ENCODE data around the gene SSH3. TPM values are rescaled to one million over a fixed set of nuclear protein-coding genes. Genes with fewer than 3 reads are reported as not detected.

The SSH3 gene
- total and polyA plus RNA-seq, 2 of the 8 experiments (the other 6 are each of a cell fraction or from before 2014, with no cell fraction given), result 16.9 to 19.8 TPM

GRCh38 chr11:67316882-67317204 lies 13.5 kb downstream of the SSH3 start:
- Histone ChIP-seq H3K79me2 (ENCODE audit: control insufficient read depth in 1 of 2, insufficient read depth in 2 of 2, low read length in 2 of 2) (no peaks in the 10 kb centered on the region), H2BK5ac (ENCODE audit: low read depth, low read length) (no peak overlapping the region), H3K4me2 (ENCODE audit: insufficient read depth in 1 of 2, low read depth in 2 of 2, low read length in 2 of 2) (peak overlapping the region; percentile 68 to 86), H4K5ac (ENCODE audit: insufficient read length, low read depth, low read length) (no peak overlapping the region), H3K14ac (ENCODE audit: insufficient read length) (no peak overlapping the region), H2AFZ (ENCODE audit: low read length) (peak overlapping the region; percentile 61; the same call in 1 of the 2 replicates), H3K27ac (ENCODE audit: low read depth, low read length) (no peak overlapping the region), H2BK15ac (ENCODE audit: low read length) (no peak overlapping the region), H3K4me1 (replicated peaks in 1 of 4; ENCODE audit: control insufficient read depth in 3 of 4, insufficient read depth in 4 of 4, low read length in 3 of 4) (peaks cover 0 to 3% (median 0%) of the 10 kb centered on the region in 4 experiments; a peak in 2 of 7 replicates), H3K4me3 (ENCODE audit: extremely low read depth in 1 of 4, insufficient read depth in 2 of 4, low read depth in 3 of 4, low read length in 4 of 4) (peak overlapping the region; percentile 41 to 89 (median 68)), H4K91ac (replicated peaks; ENCODE audit: insufficient read length, low read length) (no peak overlapping the region), H4K20me1 (replicated peaks in 1 of 2; ENCODE audit: control insufficient read depth in 1 of 2, insufficient read depth in 2 of 2, low read length in 2 of 2) (peaks cover 0 to 3% of the 10 kb centered on the region in 2 experiments), H3K18ac (ENCODE audit: extremely low read depth, low read length) (no peak overlapping the region; the same call in 1 of the 2 replicates), H3K4ac (replicated peaks; ENCODE audit: insufficient read length, low read depth, low read length) (no peak overlapping the region), H3K9me3 (ENCODE audit: insufficient read depth in 2 of 2, low read depth in 1 of 2, low read length in 1 of 2) (no peaks in the 10 kb centered on the region), H4K8ac (ENCODE audit: extremely low read depth, insufficient read depth, low read length) (no peak overlapping the region), H3K56ac (replicated peaks; ENCODE audit: insufficient read length, low read depth, low read length) (no peak overlapping the region), H3K36me3 (ENCODE audit: control insufficient read depth in 2 of 4, insufficient read depth in 4 of 4, low read length in 3 of 4) (0 out of 8 replicates have a peak, but pooled peaks cover 0 to 1% (median 0%) of the 10 kb centered on the region in 4 experiments), H3K79me1 (ENCODE audit: low read depth, low read length) (no peaks in the 10 kb centered on the region), H3K9ac (replicated peaks in 1 of 4; ENCODE audit: extremely low read depth in 1 of 4, low read depth in 3 of 4, low read length in 3 of 4) (0 out of 7 replicates have a peak overlapping the region, but pooled peaks of 2 of the 4 experiments have one; percentile 0 to 29), H2BK12ac (ENCODE audit: low read depth, low read length) (no peak overlapping the region), H3K23ac (ENCODE audit: insufficient read length) (no peak overlapping the region), H2AK5ac (ENCODE audit: low read depth, low read length) (no peak overlapping the region), H2BK20ac (ENCODE audit: low read length) (no peak overlapping the region), H3K27me3 (replicated peaks in 1 of 4; ENCODE audit: control insufficient read depth in 3 of 4, extremely low read depth in 1 of 4, insufficient read depth in 3 of 4, low read length in 3 of 4) (peaks cover 5 to 16% (median 11%) of the 10 kb centered on the region in 4 experiments; a peak in 6 of 7 replicates), H2BK120ac (replicated peaks; ENCODE audit: low read depth, low read length) (no peak overlapping the region), H3K23me2 (ENCODE audit: low read depth, low read length) (peaks cover 3% of the 10 kb centered on the region; the same call in 1 of the 2 replicates)
- 3% methylated on average over 8 of the region's 10 CpGs; no CpG with 5 or more reads in 1 of the 2 experiments for WGBS, 2 experiments (ENCODE audit: extremely low coverage in 1 of 2, insufficient coverage in 1 of 2, insufficient read length in 1 of 2, insufficient replicate concordance in 2 of 2, low coverage in 1 of 2, low lambda C conversion rate in 2 of 2, missing lambda C conversion rate in 1 of 2)
- DNase-seq (ENCODE audit: low read depth in 1 of 2, low spot score in 2 of 2), result no peak
- FAIRE-seq, result no peak
- TF ChIP-seq, protein P1, sequence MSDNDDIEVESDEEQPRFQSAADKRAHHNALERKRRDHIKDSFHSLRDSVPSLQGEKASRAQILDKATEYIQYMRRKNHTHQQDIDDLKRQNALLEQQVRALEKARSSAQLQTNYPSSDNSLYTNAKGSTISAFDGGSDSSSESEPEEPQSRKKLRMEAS (IDR thresholded peaks at IDR 0.05), result no peak
- TF ChIP-seq EZH2 (IDR thresholded peaks at IDR 0.05; ENCODE audit: low read depth, low read length, severe bottlenecking), result no peak
- TF ChIP-seq CEBPB (IDR thresholded peaks at IDR 0.05; ENCODE audit: low read depth, low read length), result no peak
- no peak for TF ChIP-seq ASH2L (IDR thresholded peaks at IDR 0.05; ENCODE audit: low read length)
- no peak for TF ChIP-seq CHD2 (IDR thresholded peaks at IDR 0.05; ENCODE audit: low read length)
- TF ChIP-seq TAF7 (optimal IDR thresholded peaks at IDR 0.05; ENCODE audit: borderline replicate concordance, low read depth, low read length), result no peak
- TF ChIP-seq SRF (IDR thresholded peaks at IDR 0.05; ENCODE audit: low read depth, low read length), result no peak
- POLR2A ChIA-PET (ENCODE audit: partially characterized antibody), result interaction anchor here (0.9 to 2.4 kb wide), 7 partner anchors 14 to 77 kb away, joined by 3 to 9 read pairs (median 7); partner anchors contain the start of gene SSH3
- CTCF ChIA-PET (ENCODE audit: partially characterized antibody), result interaction anchor here (0.6 to 11.4 kb wide), 35 partner anchors 8 to 1025 kb away, joined by 3 to 186 read pairs (median 4); partner anchors contain the start of genes ANKRD13D, GRK2, POLD4 and TMEM151A
